ENCODE results near the gene CCDC146.

CCDC146 gene

GRCh38 chr7:77326131-77326530, 203.7 kb downstream of the CCDC146 start:
- no peak for TF ChIP-seq CTCF (IDR thresholded peaks at IDR 0.05; ENCODE audit: borderline replicate concordance, control extremely low read depth, extremely low read depth, insufficient read depth, missing control alignments)
- in situ Hi-C loops (cut with MboI; ENCODE audit: low sequenced_read_pairs, unreplicated experiment), result loop anchor here (10.0 kb wide), 1 partner anchor 201 kb away; the partner anchor contains the start of gene CCDC146
- no peak for DNase-seq (ENCODE audit: low spot score)

- no peak for DNase-seq (ENCODE audit: low spot score)
- in situ Hi-C loops (cut with MboI; ENCODE audit: low sequenced_read_pairs, unreplicated experiment), result loop anchor here (10.0 kb wide), 1 partner anchor 202 kb away; the partner anchor contains the start of gene CCDC146
- TF ChIP-seq CTCF (IDR thresholded peaks at IDR 0.05; ENCODE audit: borderline replicate concordance, control extremely low read depth, extremely low read depth, insufficient read depth, missing control alignments), result no peak
Measured at GRCh38 chr7:77327067-77327931, 204.9 kb downstream of the CCDC146 start.

GRCh38 chr7:77327932-77328628, 205.7 kb downstream of the CCDC146 start:
- TF ChIP-seq CTCF (IDR thresholded peaks at IDR 0.05; ENCODE audit: borderline replicate concordance, control extremely low read depth, extremely low read depth, insufficient read depth, missing control alignments), result no peak
- in situ Hi-C loops (cut with MboI; ENCODE audit: low sequenced_read_pairs, unreplicated experiment), result loop anchor here (10.0 kb wide), 1 partner anchor 203 kb away; the partner anchor contains the start of gene CCDC146
- DNase-seq (ENCODE audit: low spot score), result no peak

GRCh38 chr7:77328669-77329068, 206.3 kb downstream of the CCDC146 start:
- no peak for TF ChIP-seq CTCF (IDR thresholded peaks at IDR 0.05; ENCODE audit: borderline replicate concordance, control extremely low read depth, extremely low read depth, insufficient read depth, missing control alignments)
- DNase-seq (ENCODE audit: low spot score), result no peak
- in situ Hi-C loops (cut with MboI; ENCODE audit: low sequenced_read_pairs, unreplicated experiment), result loop anchor here (10.0 kb wide), 1 partner anchor 204 kb away; the partner anchor contains the start of gene CCDC146

GRCh38 chr7:77329466-77330168, 207.2 kb downstream of the CCDC146 start:
- no peak for DNase-seq (ENCODE audit: low spot score)
- in situ Hi-C loops (cut with MboI; ENCODE audit: low sequenced_read_pairs, unreplicated experiment), result loop anchor here (5.0 to 10.0 kb wide), 2 partner anchors 82 to 205 kb away; partner anchors contain the start of gene CCDC146
- TF ChIP-seq CTCF (IDR thresholded peaks at IDR 0.05; ENCODE audit: borderline replicate concordance, control extremely low read depth, extremely low read depth, insufficient read depth, missing control alignments), result no peak

All from GM13976 (cell line).